ENCODE results near the gene ZMYM4.

ZMYM4 gene

DNA sequence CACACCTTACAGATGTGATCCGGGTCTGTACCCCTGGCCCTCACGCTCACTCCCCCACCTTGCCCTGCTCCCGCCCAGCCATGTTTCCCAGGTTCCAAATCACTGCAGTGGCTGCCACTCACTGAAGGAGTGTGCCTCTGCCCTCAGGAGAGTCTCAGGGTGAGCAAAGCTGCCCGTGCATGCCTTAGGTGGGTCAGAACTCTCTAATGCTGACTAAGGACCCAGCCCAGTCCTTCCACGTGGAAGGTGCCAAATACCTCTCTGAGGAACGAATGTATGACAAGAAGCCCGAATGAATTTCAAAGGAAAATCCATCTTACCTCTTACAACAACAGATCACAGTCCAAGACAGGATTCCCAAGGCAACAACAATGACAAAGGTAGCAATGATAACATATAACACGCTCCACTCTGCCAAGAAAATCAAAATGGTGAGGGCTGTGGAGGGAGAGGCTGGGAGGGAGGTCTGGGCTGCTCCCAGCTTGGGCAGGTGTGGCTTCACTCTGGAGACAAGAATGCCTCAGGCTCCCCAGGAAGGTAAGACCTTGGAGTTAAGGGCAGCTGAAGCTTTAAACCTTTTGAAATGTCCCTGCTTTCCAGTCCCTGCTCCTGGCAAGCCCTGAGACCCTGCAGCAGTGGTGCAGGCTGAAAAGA lies 173.5 kb downstream of the ZMYM4 start (continued):
- TF ChIP-seq, protein P1, sequence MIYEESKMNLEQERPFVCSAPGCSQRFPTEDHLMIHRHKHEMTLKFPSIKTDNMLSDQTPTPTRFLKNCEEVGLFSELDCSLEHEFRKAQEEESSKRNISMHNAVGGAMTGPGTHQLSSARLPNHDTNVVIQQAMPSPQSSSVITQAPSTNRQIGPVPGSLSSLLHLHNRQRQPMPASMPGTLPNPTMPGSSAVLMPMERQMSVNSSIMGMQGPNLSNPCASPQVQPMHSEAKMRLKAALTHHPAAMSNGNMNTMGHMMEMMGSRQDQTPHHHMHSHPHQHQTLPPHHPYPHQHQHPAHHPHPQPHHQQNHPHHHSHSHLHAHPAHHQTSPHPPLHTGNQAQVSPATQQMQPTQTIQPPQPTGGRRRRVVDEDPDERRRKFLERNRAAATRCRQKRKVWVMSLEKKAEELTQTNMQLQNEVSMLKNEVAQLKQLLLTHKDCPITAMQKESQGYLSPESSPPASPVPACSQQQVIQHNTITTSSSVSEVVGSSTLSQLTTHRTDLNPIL (CRISPR knock-in tag; IDR thresholded peaks at IDR 0.05; ENCODE audit: low read depth), result no peak
- TF ChIP-seq ZC3H10 (CRISPR knock-in tag; IDR thresholded peaks at IDR 0.05) (no peak), ZNF8 (CRISPR knock-in tag; IDR thresholded peaks at IDR 0.05) (no peak), RARB (CRISPR knock-in tag; IDR thresholded peaks at IDR 0.05) (no peak), TOX (CRISPR knock-in tag; IDR thresholded peaks at IDR 0.05; ENCODE audit: borderline replicate concordance) (no peak), ZNF70 (CRISPR knock-in tag; IDR thresholded peaks at IDR 0.05) (no peak), ZFP3 (CRISPR knock-in tag; IDR thresholded peaks at IDR 0.05) (no peak), ARNTL (CRISPR knock-in tag; IDR thresholded peaks at IDR 0.05; ENCODE audit: borderline replicate concordance, low read depth) (no peak), BACH2 (CRISPR knock-in tag; IDR thresholded peaks at IDR 0.05; ENCODE audit: borderline replicate concordance) (no peak)
- TF ChIP-seq, protein P2, sequence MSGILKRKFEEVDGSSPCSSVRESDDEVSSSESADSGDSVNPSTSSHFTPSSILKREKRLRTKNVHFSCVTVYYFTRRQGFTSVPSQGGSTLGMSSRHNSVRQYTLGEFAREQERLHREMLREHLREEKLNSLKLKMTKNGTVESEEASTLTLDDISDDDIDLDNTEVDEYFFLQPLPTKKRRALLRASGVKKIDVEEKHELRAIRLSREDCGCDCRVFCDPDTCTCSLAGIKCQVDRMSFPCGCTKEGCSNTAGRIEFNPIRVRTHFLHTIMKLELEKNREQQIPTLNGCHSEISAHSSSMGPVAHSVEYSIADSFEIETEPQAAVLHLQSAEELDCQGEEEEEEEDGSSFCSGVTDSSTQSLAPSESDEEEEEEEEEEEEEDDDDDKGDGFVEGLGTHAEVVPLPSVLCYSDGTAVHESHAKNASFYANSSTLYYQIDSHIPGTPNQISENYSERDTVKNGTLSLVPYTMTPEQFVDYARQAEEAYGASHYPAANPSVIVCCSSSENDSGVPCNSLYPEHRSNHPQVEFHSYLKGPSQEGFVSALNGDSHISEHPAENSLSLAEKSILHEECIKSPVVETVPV (CRISPR knock-in tag; IDR thresholded peaks at IDR 0.05), result no peak

DNA sequence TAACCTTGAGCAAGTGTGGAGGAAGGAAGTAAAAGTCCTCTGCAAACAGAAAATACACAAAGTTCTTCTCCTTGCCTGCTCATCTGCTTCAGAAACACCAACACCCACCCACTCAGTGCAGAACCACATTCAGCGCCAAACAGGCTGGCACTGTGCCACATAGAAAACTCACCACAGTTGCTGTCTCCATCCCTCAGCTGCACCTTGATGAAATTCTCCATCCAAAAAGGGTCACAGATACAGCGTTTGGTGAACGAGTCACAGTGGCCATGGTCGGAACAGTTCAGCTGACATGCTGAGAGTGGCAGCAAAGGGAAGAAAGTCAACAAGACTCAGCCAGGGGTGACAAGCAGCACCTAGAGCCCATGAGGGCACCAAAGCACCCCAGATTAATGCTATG lies 174.2 kb downstream of the ZMYM4 start:
- ATAC-seq, result no peak
- TF ChIP-seq ZFP30 (CRISPR knock-in tag; IDR thresholded peaks at IDR 0.05) (no peak), RARB (CRISPR knock-in tag; IDR thresholded peaks at IDR 0.05) (no peak), ESRRG (CRISPR knock-in tag; IDR thresholded peaks at IDR 0.05) (no peak), PPARA (CRISPR knock-in tag; IDR thresholded peaks at IDR 0.05; ENCODE audit: borderline replicate concordance) (no peak), TOX (CRISPR knock-in tag; IDR thresholded peaks at IDR 0.05; ENCODE audit: borderline replicate concordance) (no peak), ZFP3 (CRISPR knock-in tag; IDR thresholded peaks at IDR 0.05) (no peak), ARNTL (CRISPR knock-in tag; IDR thresholded peaks at IDR 0.05; ENCODE audit: borderline replicate concordance, low read depth) (no peak), ISL1 (CRISPR knock-in tag; IDR thresholded peaks at IDR 0.05) (no peak), OSR1 (CRISPR knock-in tag; IDR thresholded peaks at IDR 0.05) (no peak), ZNF70 (CRISPR knock-in tag; IDR thresholded peaks at IDR 0.05) (no peak), TCF4 (CRISPR knock-in tag; IDR thresholded peaks at IDR 0.05; ENCODE audit: borderline replicate concordance) (no peak), SNAI2 (CRISPR knock-in tag; IDR thresholded peaks at IDR 0.05) (no peak), ZNF8 (CRISPR knock-in tag; IDR thresholded peaks at IDR 0.05) (no peak), GLIS3 (CRISPR knock-in tag; IDR thresholded peaks at IDR 0.05) (no peak), BACH2 (CRISPR knock-in tag; IDR thresholded peaks at IDR 0.05; ENCODE audit: borderline replicate concordance) (no peak)
- TF ChIP-seq, protein P3, sequence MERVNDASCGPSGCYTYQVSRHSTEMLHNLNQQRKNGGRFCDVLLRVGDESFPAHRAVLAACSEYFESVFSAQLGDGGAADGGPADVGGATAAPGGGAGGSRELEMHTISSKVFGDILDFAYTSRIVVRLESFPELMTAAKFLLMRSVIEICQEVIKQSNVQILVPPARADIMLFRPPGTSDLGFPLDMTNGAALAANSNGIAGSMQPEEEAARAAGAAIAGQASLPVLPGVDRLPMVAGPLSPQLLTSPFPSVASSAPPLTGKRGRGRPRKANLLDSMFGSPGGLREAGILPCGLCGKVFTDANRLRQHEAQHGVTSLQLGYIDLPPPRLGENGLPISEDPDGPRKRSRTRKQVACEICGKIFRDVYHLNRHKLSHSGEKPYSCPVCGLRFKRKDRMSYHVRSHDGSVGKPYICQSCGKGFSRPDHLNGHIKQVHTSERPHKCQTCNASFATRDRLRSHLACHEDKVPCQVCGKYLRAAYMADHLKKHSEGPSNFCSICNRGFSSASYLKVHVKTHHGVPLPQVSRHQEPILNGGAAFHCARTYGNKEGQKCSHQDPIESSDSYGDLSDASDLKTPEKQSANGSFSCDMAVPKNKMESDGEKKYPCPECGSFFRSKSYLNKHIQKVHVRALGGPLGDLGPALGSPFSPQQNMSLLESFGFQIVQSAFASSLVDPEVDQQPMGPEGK (CRISPR knock-in tag; IDR thresholded peaks at IDR 0.05; ENCODE audit: borderline replicate concordance), result no peak
- TF ChIP-seq, protein P2 (CRISPR knock-in tag; IDR thresholded peaks at IDR 0.05), result no peak
- TF ChIP-seq, protein P4, sequence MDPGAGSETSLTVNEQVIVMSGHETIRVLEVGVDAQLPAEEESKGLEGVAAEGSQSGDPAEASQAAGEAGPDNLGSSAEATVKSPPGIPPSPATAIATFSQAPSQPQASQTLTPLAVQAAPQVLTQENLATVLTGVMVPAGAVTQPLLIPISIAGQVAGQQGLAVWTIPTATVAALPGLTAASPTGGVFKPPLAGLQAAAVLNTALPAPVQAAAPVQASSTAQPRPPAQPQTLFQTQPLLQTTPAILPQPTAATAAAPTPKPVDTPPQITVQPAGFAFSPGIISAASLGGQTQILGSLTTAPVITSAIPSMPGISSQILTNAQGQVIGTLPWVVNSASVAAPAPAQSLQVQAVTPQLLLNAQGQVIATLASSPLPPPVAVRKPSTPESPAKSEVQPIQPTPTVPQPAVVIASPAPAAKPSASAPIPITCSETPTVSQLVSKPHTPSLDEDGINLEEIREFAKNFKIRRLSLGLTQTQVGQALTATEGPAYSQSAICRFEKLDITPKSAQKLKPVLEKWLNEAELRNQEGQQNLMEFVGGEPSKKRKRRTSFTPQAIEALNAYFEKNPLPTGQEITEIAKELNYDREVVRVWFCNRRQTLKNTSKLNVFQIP (CRISPR knock-in tag; IDR thresholded peaks at IDR 0.05; ENCODE audit: borderline replicate concordance, low read depth), result no peak
- TF ChIP-seq, protein P1 (CRISPR knock-in tag; IDR thresholded peaks at IDR 0.05; ENCODE audit: low read depth), result no peak
- TF ChIP-seq, protein P5, sequence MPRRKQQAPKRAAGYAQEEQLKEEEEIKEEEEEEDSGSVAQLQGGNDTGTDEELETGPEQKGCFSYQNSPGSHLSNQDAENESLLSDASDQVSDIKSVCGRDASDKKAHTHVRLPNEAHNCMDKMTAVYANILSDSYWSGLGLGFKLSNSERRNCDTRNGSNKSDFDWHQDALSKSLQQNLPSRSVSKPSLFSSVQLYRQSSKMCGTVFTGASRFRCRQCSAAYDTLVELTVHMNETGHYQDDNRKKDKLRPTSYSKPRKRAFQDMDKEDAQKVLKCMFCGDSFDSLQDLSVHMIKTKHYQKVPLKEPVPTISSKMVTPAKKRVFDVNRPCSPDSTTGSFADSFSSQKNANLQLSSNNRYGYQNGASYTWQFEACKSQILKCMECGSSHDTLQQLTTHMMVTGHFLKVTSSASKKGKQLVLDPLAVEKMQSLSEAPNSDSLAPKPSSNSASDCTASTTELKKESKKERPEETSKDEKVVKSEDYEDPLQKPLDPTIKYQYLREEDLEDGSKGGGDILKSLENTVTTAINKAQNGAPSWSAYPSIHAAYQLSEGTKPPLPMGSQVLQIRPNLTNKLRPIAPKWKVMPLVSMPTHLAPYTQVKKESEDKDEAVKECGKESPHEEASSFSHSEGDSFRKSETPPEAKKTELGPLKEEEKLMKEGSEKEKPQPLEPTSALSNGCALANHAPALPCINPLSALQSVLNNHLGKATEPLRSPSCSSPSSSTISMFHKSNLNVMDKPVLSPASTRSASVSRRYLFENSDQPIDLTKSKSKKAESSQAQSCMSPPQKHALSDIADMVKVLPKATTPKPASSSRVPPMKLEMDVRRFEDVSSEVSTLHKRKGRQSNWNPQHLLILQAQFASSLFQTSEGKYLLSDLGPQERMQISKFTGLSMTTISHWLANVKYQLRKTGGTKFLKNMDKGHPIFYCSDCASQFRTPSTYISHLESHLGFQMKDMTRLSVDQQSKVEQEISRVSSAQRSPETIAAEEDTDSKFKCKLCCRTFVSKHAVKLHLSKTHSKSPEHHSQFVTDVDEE (CRISPR knock-in tag; IDR thresholded peaks at IDR 0.05), result no peak

Data from SK-N-SH treated with all-trans-retinoic acid at 6 μM for 48 hours (cell line).